Measurements from ENCODE around the gene DMD.

Gene DMD

GRCh38 chrX:31540313-31540712, 1671.0 kb downstream of the DMD start:
- H3K27me3 ChIP-seq (replicated peaks; ENCODE audit: insufficient read depth, low read length): no peaks in the 10 kb centered on the region
- H3K9ac ChIP-seq (ENCODE audit: low read length): no peak overlapping the region
- H3K4me1 ChIP-seq (ENCODE audit: low read length): no peaks in the 10 kb centered on the region
- H3K9me3 ChIP-seq (replicated peaks; ENCODE audit: insufficient read depth, low read length): no peaks in the 10 kb centered on the region
- no peak for TF ChIP-seq CTCF (IDR thresholded peaks at IDR 0.05; ENCODE audit: low read length)
- no peak for TF ChIP-seq EZH2 (optimal IDR thresholded peaks at IDR 0.05; ENCODE audit: low read depth, low read length)
- TF ChIP-seq EZH2phosphoT487 (IDR thresholded peaks at IDR 0.05; ENCODE audit: low read length): no peak
- H3K4me2 ChIP-seq (ENCODE audit: low read depth, low read length): no peak overlapping the region
- H2AFZ ChIP-seq (ENCODE audit: low read length): no peak overlapping the region
- H4K20me1 ChIP-seq (ENCODE audit: insufficient read depth, low read length): no peaks in the 10 kb centered on the region
- H3F3A ChIP-seq (ENCODE audit: insufficient read depth, low read length): no peaks in the 10 kb centered on the region
- H3K4me3 ChIP-seq (ENCODE audit: low read length): no peak overlapping the region
- H3K9me2 ChIP-seq (replicated peaks; ENCODE audit: insufficient read depth, low read length): no peaks in the 10 kb centered on the region
- H3K27ac ChIP-seq (ENCODE audit: low read length): no peak overlapping the region
- no peaks in the 10 kb centered on the region for H3K79me2 ChIP-seq (ENCODE audit: low read length)
- no peak for DNase-seq
- H3K36me3 ChIP-seq (replicated peaks; ENCODE audit: insufficient read depth, low read length): no peaks in the 10 kb centered on the region

GRCh38 chrX:31527455-31528126, 1683.8 kb downstream of the DMD start:
- Histone ChIP-seq H3K27me3 (replicated peaks; ENCODE audit: insufficient read depth, low read length) (no peaks in the 10 kb centered on the region), H3K4me1 (ENCODE audit: low read length) (no peaks in the 10 kb centered on the region)

GRCh38 chrX:31523884-31524536, 1687.3 kb downstream of the DMD start:
- no peaks in the 10 kb centered on the region for H4K20me1 ChIP-seq (ENCODE audit: insufficient read depth, low read length)
- no peaks in the 10 kb centered on the region for H3K36me3 ChIP-seq (replicated peaks; ENCODE audit: insufficient read depth, low read length)
- TF ChIP-seq EZH2 (optimal IDR thresholded peaks at IDR 0.05; ENCODE audit: low read depth, low read length) (no peak), CTCF (IDR thresholded peaks at IDR 0.05; ENCODE audit: low read length) (no peak), EZH2phosphoT487 (IDR thresholded peaks at IDR 0.05; ENCODE audit: low read length) (no peak)
- no peaks in the 10 kb centered on the region for H3F3A ChIP-seq (ENCODE audit: insufficient read depth, low read length)
- no peaks in the 10 kb centered on the region for H3K9me3 ChIP-seq (replicated peaks; ENCODE audit: insufficient read depth, low read length)
- no peaks in the 10 kb centered on the region for H3K27me3 ChIP-seq (replicated peaks; ENCODE audit: insufficient read depth, low read length)
- H3K9me2 ChIP-seq (replicated peaks; ENCODE audit: insufficient read depth, low read length): no peaks in the 10 kb centered on the region
- DNase-seq: no peak
- H3K79me2 ChIP-seq (ENCODE audit: low read length): no peaks in the 10 kb centered on the region
- H3K27ac ChIP-seq (ENCODE audit: low read length): no peak overlapping the region
- H3K9ac ChIP-seq (ENCODE audit: low read length): no peak overlapping the region
- H2AFZ ChIP-seq (ENCODE audit: low read length): no peak overlapping the region
- no peak overlapping the region for H3K4me2 ChIP-seq (ENCODE audit: low read depth, low read length)
- no peak overlapping the region for H3K4me3 ChIP-seq (ENCODE audit: low read length)
- H3K4me1 ChIP-seq (ENCODE audit: low read length): no peaks in the 10 kb centered on the region

More at GRCh38 chrX:31527455-31528126, 1683.8 kb downstream of the DMD start:
- DNase-seq: no peak
- Histone ChIP-seq H3K9me3 (replicated peaks; ENCODE audit: insufficient read depth, low read length) (no peaks in the 10 kb centered on the region), H3K9ac (ENCODE audit: low read length) (no peak overlapping the region), H3K27ac (ENCODE audit: low read length) (no peak overlapping the region), H3K4me3 (ENCODE audit: low read length) (no peak overlapping the region), H3K79me2 (ENCODE audit: low read length) (no peaks in the 10 kb centered on the region), H3K4me2 (ENCODE audit: low read depth, low read length) (no peak overlapping the region), H2AFZ (ENCODE audit: low read length) (no peak overlapping the region), H4K20me1 (ENCODE audit: insufficient read depth, low read length) (no peaks in the 10 kb centered on the region), H3K36me3 (replicated peaks; ENCODE audit: insufficient read depth, low read length) (no peaks in the 10 kb centered on the region), H3F3A (ENCODE audit: insufficient read depth, low read length) (no peaks in the 10 kb centered on the region), H3K9me2 (replicated peaks; ENCODE audit: insufficient read depth, low read length) (no peaks in the 10 kb centered on the region)
- TF ChIP-seq EZH2 (optimal IDR thresholded peaks at IDR 0.05; ENCODE audit: low read depth, low read length): no peak
- TF ChIP-seq CTCF (IDR thresholded peaks at IDR 0.05; ENCODE audit: low read length): no peak
- TF ChIP-seq EZH2phosphoT487 (IDR thresholded peaks at IDR 0.05; ENCODE audit: low read length): no peak

All from MM.1S (cell line).